GM21515 (cell line): ENCODE measurements around the gene C19orf81.

Source experiments
- ATAC-seq: cut with Tn5 transposase; IDR thresholded peaks from one replicate; pipeline ENCODE4 v1.9.1; 2021; ENCODE audit not compliant: unreplicated experiment

C19orf81 gene

DNA sequence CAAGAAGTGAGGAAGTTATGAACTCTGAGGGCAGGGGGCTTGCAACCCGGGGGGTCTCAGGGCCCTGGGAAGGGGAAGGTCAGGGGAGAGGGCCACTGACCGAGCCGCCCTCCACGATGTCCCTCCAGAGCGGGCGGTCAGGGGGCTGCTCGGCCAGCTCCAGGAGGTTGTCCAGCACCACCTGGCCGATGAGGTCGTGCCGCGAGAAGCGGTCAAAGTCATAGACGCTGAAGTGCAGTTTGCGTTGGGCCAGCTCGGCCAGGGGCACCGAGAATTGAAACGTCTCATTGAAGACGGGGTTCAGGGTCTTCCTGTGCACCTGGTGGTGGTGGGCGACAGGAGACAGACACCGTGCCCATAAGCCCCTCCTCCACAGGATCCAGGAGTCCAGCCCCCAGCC lies 20.1 kb upstream of the C19orf81 start:
- ATAC-seq, result no peak

DNA sequence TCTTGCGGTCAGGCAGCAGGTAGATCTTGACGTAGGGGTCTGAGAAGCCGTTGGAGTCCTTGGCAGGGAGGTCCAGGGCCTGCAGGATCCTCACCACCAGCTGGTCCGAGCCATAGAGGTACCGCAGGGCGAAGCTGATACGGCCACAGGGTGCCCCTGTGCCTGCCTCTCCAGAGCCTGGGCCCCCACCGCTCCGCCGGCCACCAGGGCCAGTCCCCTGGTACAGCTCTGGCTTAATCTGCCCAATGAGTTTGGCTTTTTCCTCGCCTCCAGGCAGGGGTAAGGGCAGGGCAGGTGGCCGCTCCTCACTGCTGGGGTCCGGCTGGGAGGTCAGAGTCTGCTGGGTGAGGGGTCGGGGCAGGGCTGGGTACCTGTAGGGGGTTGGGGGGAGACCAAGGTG lies 19.4 kb upstream of the C19orf81 start:
- no peak for ATAC-seq

DNA sequence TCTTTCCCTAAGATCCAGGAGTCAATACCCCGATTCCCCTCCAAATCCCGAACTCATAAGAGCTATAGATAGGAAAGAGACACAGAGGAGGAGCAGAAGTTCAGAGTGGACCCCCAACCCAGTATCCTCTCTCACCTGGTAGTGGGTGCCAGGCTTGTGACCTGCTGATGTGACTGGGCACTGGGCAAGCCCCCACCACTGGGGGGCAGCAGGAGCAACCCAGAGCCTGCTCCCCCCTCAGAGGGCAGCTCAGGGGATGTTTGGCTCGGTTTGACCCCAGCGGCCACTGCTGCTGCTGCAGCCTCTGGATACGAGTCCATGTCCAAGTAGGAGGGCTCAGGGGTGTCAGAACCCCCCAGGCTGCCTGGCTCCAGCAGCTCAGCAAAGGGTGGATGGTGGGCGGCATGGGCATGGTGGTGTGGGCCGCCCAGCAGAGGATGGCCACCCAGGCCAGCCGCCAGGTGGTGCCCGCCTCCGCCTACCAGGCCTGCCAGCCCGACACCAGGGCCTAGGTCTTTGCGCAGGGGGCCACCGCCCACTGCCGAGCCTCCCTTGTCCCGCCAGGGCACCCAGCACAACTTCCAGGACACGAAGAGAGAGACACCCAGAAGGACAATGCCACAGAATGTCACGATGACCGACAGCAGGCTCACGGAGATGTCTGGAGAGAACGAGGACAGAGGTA lies 17.0 kb upstream of the C19orf81 start:
- no peak for ATAC-seq

DNA sequence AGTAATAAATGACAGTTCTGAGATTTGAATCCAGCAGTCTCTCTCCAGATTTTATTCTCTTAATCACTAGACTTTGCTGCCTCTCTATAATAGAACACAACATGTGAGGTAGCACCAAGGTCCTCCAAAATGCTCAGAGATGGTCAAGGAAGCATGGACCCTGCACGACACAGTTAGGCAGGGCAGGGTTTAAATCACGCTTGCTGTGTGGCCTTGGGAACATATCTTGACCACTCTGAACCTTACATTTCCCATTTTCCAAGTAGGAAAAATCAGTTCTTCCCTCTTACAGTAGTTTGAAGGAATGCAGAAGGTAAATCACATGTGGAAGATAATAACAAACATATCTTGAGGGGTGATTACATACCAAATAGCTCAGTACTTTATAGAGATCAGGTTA lies 15.9 kb upstream of the C19orf81 start:
- no peak for ATAC-seq

DNA sequence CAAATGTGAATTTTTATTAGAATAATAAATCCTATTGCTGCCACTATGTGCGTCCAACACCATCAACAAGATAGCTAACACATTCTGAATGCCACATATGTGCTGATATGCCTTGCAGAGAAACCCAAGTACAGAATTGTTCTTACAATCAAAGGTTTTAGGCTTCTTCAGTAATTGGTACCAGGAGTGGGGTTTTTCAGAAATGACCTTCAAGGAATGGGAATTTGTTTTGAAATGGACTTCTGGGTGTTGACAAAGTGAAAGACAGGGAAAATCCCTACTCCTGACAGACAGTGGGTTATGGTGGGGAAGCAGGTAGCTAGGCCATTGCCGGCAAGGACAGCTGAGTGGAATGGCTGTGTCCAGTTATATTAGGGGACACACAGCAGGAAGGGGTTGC lies 15.3 kb upstream of the C19orf81 start:
- no peak for ATAC-seq

DNA sequence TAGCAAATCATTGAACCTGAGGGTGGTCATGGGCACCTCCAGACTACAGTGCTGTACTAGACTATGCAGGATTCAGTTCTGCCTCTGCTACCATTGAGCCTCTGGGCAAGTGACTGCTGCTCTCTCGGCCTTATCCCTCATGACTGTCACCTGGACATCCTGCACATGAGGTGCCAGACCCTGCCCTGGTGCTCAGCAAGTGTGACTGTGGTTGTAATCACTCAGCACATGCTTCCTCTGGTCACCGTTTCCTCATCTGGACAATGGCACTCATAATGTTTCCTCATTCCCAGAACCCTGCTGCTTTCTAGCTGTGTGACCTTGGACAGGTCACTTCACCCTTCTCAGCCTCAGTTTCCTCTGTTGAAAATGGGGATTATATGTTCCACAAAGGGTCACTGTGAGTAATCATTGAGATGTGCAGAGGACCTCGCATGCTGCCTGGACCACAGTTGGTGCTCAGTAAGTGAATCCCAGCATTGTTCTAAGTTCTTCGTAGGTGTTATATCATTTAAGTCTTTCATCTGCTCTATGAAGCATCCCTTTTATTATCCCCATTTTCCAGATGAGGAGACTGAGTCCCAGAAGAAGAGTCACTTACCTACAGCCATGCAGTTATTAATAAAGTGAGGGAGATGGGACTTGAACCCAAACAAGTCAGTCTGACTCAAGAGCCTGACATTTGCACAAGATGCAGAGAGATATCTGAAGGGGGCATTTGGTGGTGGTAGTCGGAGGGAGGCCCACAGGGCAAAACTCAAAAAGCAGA lies 12.7 kb upstream of the C19orf81 start:
- ATAC-seq, result no peak

DNA sequence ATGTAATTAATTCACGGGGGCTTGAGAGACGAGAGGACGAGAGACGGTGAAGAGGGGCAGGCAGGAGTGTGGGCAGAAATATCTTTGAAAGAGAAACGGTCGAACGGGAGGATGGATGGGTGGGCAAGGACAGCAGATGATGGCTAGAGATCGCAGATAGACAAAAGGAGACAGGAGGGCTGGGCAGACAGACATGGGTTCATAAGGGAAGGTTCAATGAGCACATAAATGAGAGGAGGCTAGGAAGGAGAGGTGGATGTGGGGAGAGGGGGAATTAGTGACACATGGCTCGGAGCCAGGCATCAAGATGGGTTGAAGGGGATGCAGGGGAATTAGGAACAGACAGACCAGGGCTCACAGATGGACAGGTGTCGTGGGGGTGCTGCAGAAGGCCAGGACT lies 10.6 kb upstream of the C19orf81 start:
- ATAC-seq, result no peak

DNA sequence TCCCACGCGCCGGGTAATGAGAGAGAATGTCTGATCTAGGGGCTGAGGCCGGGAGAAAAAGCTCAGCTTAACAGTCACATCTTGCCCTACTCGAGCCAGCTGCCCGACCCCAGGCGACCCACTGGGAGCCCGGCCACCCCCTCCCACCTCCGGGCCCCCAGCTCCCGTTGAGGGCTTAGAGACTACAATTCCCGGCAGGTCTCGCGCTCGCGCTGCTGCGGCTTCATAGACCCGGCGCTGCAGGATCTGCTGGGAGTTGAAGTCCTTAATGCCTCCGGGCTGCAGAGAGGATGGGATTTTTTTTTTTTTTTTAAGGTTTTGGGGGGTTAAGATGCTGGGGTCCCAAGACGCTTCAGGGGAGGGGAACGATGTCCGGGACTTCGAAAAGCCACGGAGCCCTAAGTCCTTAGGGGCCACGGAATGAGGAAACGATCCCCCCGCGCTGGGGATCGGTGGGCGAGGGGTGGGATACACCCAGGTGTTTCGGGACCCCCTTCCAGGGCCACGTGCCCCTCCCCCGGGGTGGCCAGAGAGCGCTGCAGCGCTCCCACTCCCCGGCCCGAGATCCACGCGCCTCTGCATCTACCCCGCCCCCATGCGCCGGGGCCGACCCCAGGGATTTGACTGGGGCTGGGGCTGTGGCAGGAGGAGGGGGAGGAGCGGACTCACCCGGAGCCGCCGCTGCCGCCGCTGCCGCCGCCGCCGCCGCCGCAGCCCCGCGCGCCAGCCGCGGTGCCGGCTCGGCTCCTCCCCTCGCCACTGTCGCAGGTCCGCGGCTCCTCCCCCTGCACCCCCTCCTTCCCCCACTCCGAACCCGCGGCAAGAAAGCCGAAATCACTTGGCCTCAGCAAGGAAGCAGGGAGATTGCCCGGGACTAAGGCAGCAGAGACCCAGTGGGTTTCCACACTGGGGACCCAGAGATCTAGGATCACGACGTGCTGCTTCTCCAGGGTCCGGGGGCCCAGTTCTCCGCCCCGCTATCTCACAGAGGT lies 9.8 kb upstream of the C19orf81 start, which contains the start of gene SYT3:
SYT3 (minus strand) TSS at position 761 of the 992 bp plus-strand sequence. CDS start 2,470 bp downstream, outside the sequence.
- ATAC-seq, result no peak

DNA sequence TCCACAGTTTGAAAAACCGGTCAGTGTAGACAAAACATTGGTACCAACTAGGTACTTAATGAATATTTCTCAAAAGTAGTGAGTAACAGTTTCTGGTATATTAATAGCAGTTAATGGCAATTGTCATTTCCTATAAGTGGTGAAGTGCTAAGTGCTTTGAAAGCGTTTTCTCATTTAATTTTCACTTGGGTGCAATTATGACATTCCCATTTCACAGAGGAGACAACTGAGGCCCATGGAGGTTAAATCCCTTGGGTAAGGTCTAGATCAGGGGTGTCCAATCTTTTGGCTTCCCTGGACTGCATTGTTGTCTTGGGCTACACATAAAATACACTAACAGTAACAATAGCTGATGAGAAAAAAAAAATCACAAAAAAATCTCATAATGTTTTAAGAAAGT lies 8.9 kb upstream of the C19orf81 start:
- no peak for ATAC-seq

DNA sequence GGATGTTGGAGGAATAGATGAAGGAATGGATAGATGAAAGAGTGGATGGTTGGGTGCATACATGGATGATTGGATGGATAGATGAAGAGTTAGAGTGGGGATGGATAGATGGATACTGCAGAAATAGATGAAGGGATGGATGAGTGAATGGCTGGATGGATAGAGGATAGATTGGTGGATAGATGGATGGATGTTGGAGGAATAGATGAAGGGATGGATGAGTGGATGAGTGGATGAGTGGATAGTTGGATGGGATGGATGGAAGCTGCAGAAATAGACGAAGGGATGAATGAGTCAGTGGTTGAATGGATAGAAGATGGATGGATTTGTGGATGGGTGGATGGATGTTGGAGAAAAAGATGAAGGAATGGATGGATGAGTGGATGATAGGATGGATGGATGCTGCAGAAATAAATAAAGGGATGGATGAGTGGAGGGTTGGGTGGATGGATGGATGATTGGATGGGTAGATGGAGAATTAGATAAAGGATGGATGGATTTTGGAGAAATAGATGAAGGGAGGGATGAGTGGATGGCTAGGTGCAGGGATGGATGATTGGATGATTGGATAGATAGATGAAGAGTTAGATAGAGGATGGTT lies 4.8 kb upstream of the C19orf81 start:
- no peak for ATAC-seq

DNA sequence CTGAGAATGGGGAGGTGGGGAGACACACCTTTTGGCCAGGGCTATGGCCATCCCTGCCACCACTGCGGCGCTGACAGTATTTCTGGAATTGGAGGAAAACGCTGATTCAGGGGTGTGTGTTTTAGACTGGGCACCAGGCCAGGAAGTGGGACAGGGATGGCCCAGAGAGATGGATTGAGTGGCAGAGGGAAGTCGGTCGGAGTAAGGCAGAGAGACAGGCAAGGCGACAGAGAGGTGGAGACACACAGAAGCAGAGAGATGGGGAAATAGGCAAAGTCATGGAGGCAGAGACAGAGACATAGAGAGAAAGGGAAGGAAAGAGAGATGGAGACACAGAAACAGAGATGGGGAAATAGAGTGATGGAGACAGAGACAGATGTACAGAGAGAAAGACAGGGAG lies 4.1 kb upstream of the C19orf81 start:
- no peak for ATAC-seq

DNA sequence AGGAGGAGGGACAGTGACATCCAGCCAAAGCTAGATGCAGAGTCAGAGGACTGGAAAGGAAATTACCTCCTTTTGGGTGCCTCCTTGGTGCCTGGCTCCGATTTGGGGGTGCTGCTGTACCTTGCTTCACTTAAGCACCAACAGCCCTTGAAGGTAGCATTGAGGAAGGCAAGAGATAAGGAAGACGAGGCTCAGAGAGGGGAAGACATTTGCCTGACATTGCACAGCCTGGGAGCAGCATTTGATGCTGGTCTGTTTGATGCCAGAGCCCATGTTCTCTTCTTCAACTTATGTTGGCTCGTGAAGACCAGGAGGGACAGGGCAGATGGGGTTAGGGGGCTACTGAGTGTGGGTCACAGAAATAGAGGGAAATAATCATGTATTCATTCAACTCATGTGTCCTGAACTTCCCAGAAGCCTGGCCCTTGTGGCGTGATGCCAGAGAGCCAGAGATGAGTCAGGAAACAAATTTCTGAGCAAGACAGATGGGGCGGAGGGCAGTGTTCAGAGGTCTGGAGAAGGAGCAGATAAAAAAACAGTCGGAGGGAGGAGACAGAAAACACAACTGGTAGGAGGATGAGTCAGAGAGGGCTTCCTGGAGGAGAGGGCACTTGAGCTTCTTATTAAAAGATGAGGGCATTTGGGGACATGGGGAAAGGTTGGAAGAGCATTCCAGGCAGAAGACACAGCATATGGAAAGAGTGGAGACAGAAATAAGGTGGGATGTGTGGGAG lies 3.0 kb upstream of the C19orf81 start:
- no peak for ATAC-seq

DNA sequence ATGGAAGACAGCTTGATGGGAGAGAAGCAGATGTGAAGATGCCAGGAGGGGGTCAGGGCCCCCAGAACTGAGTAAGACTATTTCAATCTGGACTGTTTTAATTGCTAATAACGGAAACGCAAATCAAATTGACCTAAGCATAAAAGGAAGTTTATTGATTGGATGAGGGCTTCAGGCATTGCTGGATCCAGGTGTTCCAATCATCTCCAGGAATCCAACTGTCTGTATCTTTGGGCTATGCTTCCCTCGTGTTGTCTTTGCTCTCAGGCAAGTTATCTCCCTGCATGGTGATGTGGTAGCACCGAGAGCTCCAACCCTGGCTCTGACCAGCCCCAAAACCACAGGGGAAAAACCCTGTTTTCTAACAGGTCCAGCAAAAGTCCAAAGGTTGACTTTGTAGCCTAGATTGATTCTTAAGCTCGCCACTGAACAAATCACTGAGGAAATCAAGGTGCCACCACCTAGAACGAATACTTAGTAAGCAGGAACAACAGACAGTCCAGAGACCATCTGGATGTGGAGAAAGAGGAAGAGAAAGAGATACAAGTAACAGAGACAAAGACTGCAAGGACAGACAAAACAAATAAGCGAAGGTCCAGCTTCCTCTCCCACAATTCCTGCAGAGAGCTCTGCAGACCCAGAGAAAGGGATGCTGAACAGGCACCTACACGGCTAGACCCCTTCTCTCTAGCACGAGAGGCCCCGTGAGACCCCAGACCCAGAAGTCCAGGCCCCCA lies 1.2 kb upstream of the C19orf81 start:
- no peak for ATAC-seq

DNA sequence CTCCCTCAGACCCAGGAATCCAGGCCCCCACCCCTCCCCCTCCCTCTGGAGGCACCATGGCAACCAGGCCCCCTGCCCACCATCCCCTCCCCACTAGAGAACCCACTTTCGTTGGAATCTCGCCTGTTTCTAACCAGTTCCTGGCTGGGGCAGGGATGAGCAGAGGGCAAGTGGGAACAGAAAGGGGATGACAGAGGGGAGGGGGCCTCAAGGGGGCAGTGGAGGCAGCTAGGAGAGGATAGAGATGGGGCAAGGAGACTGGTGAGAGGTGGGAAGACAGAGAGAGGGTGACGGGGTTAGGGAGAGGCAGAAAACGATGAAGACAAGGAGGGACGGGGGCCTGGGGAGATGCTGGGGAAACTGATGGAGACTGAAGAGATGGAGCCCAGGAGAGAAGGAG lies 586 bp upstream of the C19orf81 start:
- ATAC-seq, result no peak

DNA sequence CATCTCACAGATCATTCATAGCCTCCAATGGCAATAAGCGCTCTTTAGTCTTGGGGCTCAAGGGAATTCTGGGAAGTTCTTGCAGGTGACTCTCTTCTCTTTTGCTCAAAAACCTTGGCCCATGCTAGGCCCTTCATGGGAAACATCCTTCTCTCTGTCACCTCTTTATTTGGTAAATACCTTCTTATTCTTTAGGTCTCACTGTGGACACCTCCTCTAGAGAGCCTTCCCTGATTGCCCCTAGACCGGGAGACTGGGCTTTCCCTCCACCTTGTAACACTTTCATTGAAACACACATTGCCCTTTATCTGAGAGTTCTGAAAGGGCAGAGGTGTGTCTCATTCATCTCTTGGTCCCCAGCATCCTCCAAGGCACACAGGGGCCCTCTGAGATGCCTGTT lies 1.9 kb downstream of the C19orf81 start:
- no peak for ATAC-seq

DNA sequence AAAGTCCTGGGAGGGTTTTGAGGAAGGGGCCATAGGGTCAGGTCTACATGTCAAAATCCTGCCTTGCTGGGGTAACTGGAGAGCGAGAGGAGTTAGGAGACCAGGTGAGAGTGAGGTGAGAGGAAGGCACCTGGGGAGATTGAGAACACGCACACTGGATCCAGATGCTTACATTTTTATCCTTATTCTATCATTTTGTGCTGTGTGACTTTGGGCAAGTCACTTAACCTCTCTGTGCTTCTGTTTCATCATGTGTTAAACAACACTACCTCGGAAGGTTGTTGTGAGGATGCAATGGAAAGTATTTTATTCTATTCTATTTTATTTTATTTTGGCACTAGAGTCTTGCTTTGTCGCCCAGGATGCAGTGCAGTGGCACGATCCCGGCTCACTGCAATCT lies 3.5 kb downstream of the C19orf81 start:
- no peak for ATAC-seq

DNA sequence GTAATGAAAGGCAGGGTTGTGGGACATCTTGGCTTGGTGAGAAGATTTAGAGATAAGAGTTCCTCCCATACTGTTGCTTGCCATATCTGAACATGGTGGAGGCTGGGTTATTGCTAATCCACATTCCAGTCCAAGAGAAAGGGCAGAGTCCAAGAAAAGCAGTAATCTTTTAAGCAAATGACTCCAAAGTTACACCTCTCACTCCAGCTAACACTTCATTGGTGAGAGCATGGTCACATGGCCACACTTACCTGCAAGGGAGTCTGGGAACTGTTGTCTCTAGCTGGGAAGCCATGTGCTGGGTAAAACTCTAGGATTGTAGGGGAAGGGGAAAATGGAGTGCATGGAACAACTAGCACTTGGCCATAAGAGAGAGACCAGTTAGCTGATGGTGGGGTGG lies 5.6 kb downstream of the C19orf81 start:
- no peak for ATAC-seq

DNA sequence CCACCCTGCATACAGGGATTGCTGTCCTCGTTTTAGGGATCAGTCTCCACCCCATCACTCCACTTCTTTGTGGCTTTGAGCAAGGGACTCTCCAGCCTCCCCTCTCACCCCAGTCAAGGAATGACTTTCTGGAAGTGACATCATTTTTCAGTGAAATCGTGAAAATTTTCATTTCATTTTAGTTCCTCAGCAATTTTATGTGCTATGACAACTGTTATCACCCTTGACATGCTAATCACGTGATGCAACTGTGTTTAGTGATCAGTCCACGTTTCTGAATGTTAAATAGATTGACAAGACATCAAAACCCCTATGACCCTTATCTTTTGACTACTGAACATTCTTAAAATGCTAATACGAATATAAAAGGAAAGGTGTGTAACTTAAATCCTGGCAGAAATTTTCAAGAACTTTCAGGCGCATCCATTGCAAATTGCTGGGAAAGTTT lies 8.0 kb downstream of the C19orf81 start:
- ATAC-seq, result no peak

DNA sequence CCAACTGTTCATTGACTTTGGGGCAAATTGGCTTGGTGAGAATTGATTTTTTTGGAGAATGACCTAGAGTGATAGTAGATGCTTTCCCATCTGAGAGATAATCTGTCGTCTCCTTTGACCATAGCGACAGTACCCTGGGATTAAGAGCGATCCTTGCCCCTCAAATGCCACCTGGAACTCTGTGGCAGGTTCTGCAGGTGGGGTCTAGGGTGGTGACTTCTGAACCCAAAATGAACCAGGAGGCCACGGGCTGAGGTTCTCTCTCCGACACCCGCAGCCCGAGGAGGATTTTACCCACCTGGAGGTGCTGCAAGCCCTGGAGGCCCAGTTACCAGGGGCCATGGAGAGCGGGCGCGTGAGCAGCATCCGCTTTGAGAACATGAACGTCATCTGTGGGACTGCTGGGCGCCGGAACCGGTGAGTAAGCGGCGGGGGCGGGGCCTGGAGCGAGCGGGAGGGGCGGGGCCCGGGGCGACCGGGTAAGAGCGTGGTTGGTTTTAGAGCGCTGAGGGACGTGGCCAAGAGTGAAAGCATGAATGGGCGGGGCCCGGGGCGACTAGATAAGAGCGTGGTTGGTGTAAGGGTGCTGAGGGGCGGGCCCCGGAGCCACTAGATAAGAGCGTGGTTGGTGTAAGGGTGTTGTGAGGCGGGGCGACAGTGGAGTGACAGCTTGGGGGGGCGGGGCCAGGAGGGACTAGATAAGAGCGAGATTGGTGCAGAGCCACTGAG lies 8.6 kb downstream of the C19orf81 start:
- no peak for ATAC-seq
